Epithelial cell of proximal tubule (primary cell): ENCODE results near the gene RPRD2. TPM values are rescaled to one million over a fixed set of nuclear protein-coding genes. Genes with fewer than 3 reads are reported as not detected.

Experiments used
- DNase-seq: peaks from one replicate; pipeline ENCODE4 v3.0.0-alpha.2; 2011; ENCODE audit warnings: low read depth
- H3K4me3 ChIP-seq: 2 replicates; pipeline ENCODE4 v1.5.1; 2011; ENCODE audit warnings: low read depth, mild to moderate bottlenecking, low read length
- CTCF ChIP-seq: conservative IDR thresholded peaks from 2 replicates; pipeline ENCODE4 v1.5.1; 2012; ENCODE audit warnings: low read depth, mild to moderate bottlenecking, low read length
- total RNA-seq: library from RNA; depleted of rRNA; stranded (reverse); fragments of >200 nt; gene quantifications from 2 replicates; pipeline ENCODE4 v1.2.3, GENCODE V29; 2015

Gene RPRD2
- total RNA-seq, 1 donor from 2014 or later, result 8.6 TPM

GRCh38 chr1:150493175-150493574 is 129.2 kb downstream of the RPRD2 start:
- no peak for DNase-seq
- no peak for TF ChIP-seq CTCF
- H3K4me3 ChIP-seq, result no peak overlapping the region

GRCh38 chr1:150498342-150498741 is 134.4 kb downstream of the RPRD2 start:
- no peak for TF ChIP-seq CTCF
- no peak for DNase-seq
- no peak overlapping the region for H3K4me3 ChIP-seq

- no peak overlapping the region for H3K4me3 ChIP-seq
- TF ChIP-seq CTCF, result no peak
- no peak for DNase-seq
Measured at GRCh38 chr1:150505431-150505830, 141.5 kb downstream of the RPRD2 start.

GRCh38 chr1:150507912-150508864 is 144.2 kb downstream of the RPRD2 start, which contains the start of gene ECM1:
ECM1 (plus strand) TSS chr1:150508109; CDS start chr1:150508210, 101 bp downstream.
- no peak for TF ChIP-seq CTCF
- no peak for DNase-seq
- H3K4me3 ChIP-seq, result peak within 1 kb of the TSS; percentile 3

- TF ChIP-seq CTCF, result no peak
- no peak for DNase-seq
- H3K4me3 ChIP-seq, result no peak overlapping the region
Measured at GRCh38 chr1:150508982-150509381, 145.0 kb downstream of the RPRD2 start.

- no peak for TF ChIP-seq CTCF
- DNase-seq, result no peak
- no peak overlapping the region for H3K4me3 ChIP-seq
Measured at GRCh38 chr1:150511551-150511950, 147.6 kb downstream of the RPRD2 start.
